Measurements from ENCODE around the gene DONSON.

The DONSON gene

DNA sequence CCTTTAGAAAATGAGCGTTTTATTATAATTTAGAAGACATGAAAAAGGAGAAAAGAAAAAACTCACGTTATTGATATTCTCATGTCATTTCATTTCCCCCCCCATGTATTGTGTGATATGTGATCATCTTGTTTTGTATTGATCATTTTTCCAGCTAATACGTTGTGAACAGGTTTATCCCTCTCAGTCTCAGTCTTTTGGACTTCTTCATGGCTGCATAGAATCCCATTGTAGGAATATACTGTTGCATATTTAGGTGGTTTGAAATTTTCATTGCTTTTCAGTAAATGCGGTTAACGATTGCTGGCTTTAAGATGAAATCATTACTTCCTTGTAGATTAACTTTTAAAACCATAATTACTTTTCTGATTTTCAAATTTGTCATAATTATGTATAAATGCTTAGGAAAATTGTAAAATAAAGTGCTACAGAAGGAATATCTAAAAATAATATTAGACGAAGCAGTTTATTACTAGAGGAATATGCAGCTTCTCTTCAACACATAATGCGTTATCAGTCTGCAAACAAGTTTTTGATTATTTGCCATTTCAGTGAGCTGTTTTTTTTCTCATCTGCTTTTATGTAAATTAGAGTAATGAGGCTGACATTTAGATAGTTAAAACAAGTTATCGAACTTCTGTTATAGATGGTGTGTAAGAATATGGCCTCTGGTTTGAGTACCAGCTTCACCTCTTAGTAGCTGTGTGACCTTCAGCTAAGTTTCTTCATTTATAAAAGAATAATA is 43.9 kb downstream of the DONSON start:
- peaks cover 10% of the 10 kb centered on the region for H3K4me1 ChIP-seq (ENCODE audit: control insufficient read depth, insufficient read depth, low read length)
- peaks cover 2% of the 10 kb centered on the region for H3K36me3 ChIP-seq (ENCODE audit: control insufficient read depth, insufficient read depth, low read length)
- peak overlapping the region; percentile 98 for H3K4me3 ChIP-seq (ENCODE audit: low read length)
- H3K27me3 ChIP-seq (ENCODE audit: control insufficient read depth, insufficient read depth, low read length): no peaks in the 10 kb centered on the region
- no peak overlapping the region for H3K27ac ChIP-seq (ENCODE audit: low read depth, low read length)
- H3K9ac ChIP-seq (ENCODE audit: low read length): no peak overlapping the region

DNA sequence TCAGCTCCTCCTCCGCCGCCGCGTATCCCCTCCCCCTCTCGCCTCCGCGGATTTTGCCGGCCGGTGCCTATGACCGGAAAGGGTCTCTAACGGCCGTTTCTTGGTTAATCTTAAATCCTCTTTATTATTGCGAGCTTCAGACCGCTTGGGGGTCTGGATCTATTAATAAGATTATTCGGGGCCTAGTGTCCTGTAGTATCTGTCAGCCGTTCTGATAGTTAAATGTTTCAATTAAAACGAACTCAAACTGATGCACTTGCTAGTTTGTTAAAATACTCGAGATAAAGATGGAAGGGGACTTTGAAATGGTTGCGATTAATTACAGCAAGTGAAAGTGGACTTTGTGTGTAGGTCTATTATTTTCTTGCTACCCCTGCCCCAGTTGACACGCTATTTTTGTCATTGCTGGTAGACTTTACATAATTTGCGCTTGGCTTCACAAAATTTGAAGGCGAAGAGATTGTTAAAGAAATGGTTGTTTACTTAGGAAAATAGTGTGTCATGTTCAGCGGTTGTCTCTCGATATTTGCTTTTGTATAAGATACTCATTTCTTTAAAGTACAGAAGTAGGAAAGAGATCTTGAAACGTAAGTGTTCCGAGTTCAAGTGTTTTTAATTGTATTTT is 44.9 kb downstream of the DONSON start:
- no peaks in the 10 kb centered on the region for H3K36me3 ChIP-seq (ENCODE audit: control insufficient read depth, insufficient read depth, low read length)
- H3K4me3 ChIP-seq (ENCODE audit: low read length): peak overlapping the region; percentile 98
- H3K27me3 ChIP-seq (ENCODE audit: control insufficient read depth, insufficient read depth, low read length): no peaks in the 10 kb centered on the region
- H3K4me1 ChIP-seq (ENCODE audit: control insufficient read depth, insufficient read depth, low read length): peaks cover 10% of the 10 kb centered on the region
- peak overlapping the region; percentile 99 for H3K27ac ChIP-seq (ENCODE audit: low read depth, low read length)
- H3K9ac ChIP-seq (ENCODE audit: low read length): peak overlapping the region; percentile 100

DNA sequence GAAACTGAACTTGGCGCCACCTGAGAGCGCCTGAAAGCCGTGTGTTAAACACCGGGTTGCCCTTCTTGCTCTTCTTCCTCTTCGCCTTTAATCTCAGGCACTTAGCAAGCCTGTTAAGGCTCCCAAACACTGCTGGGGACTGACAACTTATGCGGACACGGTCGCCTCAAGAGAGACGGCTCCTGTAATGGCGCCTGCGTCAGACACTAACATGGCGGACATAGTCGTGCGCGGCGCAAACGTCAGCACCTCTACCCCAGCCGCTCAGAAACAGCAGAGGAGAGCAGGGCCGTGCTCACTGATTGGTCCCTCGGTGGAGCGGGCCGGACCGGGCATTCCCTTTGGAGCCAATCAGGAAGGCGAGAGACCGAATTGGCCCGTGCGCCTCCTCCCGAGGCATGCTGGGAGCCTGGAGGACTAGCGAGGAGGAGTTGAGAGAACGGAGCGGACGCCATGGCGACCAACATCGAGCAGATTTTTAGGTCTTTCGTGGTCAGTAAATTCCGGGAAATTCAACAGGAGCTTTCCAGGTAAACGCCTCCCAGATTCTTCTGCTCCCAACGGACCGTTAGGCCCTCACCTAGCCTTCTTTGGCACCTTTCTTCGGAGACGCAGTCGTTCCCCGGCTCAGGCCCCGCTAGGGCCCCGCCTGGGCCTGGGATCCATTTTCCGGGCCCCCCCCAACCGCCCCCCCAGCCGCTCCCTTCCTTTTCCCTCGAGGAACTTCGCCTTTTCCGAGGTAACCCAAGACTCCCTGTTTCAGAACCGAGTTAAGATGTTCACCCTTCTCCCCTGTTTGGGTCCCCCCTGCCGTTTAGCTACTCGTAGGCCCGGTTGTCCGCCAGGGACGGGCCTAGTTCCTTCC is 45.6 kb downstream of the DONSON start, which contains the start of gene SON:
Gene SON, plus strand, starts transcription at position 399 of the 865 bp plus-strand sequence. Its CDS starts 55 bp downstream, at position 454.
- Histone ChIP-seq H3K27me3 (ENCODE audit: control insufficient read depth, insufficient read depth, low read length) (no peaks in the 10 kb centered on the region), H3K4me1 (ENCODE audit: control insufficient read depth, insufficient read depth, low read length) (peaks cover 10% of the 10 kb centered on the region), H3K9ac (ENCODE audit: low read length) (peak within 1 kb of the TSS; percentile 100), H3K27ac (ENCODE audit: low read depth, low read length) (peak within 1 kb of the TSS; percentile 99), H3K4me3 (ENCODE audit: low read length) (peak within 1 kb of the TSS; percentile 98), H3K36me3 (ENCODE audit: control insufficient read depth, insufficient read depth, low read length) (peaks cover 3% of the 10 kb centered on the region)

DNA sequence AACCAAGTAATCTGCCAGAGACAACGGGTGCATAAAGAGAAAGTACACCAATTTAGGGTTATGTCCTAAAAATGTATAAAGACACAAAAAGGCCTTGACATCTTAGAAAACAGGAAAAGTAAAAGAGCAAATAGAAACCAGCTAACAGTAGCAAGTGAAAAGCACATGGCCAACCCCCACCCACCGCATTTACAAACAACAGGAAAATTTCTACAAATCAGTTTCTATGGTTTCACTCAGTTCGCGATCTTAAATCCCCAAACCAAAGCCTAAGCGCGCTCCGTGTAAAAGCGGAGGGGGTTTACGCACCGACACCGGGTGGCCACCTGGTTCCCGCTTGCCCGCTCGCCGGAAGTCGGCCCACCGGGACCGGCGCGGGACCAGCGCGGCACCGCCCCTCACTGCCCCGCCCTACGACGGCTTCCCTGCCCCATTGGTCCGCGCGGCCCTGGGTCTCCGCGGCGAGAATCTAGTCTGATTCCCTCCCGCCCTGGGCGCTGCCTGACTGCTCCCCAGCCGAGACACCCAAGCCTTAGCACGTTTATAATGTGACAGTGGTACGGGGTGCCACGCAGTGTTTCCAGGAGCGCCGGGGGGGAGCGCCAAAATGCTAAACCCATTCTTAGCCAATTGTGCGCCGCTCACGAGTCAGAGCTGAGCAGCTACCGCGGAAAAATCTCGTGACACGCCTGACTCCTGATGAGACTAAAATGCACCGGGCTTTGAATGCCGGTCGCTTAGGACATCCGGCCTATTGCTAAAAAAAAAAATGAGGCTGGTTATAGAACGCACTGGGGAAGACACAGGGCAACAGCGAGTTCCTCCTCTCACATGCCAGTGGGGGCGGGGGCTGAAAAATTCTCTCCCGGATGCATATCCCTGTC is 46.5 kb downstream of the DONSON start, which contains the start of gene GART:
Gene GART, minus strand, starts transcription at position 362 of the 884 bp plus-strand sequence. CDS start 2,802 bp downstream, outside the sequence.
- Histone ChIP-seq H3K27ac (ENCODE audit: low read depth, low read length) (peak within 1 kb of the TSS; percentile 99), H3K9ac (ENCODE audit: low read length) (peak within 1 kb of the TSS; percentile 100), H3K27me3 (ENCODE audit: control insufficient read depth, insufficient read depth, low read length) (no peaks in the 10 kb centered on the region), H3K36me3 (ENCODE audit: control insufficient read depth, insufficient read depth, low read length) (peaks cover 9% of the 10 kb centered on the region), H3K4me3 (ENCODE audit: low read length) (peak within 1 kb of the TSS; percentile 98), H3K4me1 (ENCODE audit: control insufficient read depth, insufficient read depth, low read length) (peaks cover 10% of the 10 kb centered on the region)

DNA sequence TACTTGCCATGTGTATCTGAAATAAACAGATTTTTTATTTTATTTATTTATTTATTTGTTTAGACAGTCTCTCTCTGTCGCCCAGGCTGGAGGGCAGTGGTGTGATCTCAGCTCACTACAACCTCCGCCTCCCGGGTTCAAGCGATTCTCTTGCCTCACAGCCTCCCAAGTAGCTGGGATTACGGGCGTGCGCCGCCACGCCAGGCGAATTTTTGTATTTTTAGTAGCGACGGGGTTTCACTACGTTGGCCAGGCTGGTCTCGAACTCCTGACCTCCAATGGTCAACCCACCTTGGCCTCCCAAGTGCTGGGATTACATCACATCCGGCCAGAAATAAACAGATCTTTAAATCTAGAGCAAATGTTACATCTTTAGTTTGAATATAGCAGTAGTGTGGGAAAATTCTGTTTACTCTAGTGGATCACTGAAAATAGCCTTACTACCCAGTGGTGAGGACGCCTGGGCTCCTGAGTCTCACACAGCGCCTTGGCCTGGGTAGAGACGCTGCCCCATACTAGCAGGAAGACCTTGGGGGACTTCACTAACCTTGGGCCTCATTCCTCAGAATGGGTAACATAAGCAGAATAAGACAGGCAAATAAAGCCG is 47.3 kb downstream of the DONSON start:
- peak overlapping the region; percentile 98 for H3K27ac ChIP-seq (ENCODE audit: low read depth, low read length)
- H3K4me3 ChIP-seq (ENCODE audit: low read length): peak overlapping the region; percentile 79
- peaks cover 12% of the 10 kb centered on the region for H3K36me3 ChIP-seq (ENCODE audit: control insufficient read depth, insufficient read depth, low read length)
- peaks cover 10% of the 10 kb centered on the region for H3K4me1 ChIP-seq (ENCODE audit: control insufficient read depth, insufficient read depth, low read length)
- H3K9ac ChIP-seq (ENCODE audit: low read length): peak overlapping the region; percentile 39
- H3K27me3 ChIP-seq (ENCODE audit: control insufficient read depth, insufficient read depth, low read length): no peaks in the 10 kb centered on the region

DNA sequence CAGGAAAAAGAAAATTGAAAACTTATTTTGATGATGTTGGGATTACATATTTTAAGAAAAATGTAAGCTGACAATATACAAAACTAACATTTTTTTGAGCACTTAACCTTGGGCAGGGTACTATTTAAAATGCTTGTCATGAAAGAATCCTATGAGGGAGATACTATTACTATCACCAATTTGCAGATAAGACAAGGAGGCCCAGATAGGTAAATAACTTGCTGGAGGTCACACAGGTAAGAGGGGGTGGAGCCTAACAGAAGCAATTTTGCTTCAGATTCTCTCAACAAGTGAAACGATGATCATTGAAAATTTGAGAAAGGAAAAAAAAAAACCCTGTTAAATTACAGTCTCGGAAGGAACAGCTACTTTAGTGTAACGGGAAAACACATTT is 47.8 kb downstream of the DONSON start:
- Histone ChIP-seq H3K36me3 (ENCODE audit: control insufficient read depth, insufficient read depth, low read length) (peaks cover 12% of the 10 kb centered on the region), H3K27ac (ENCODE audit: low read depth, low read length) (no peak overlapping the region), H3K4me1 (ENCODE audit: control insufficient read depth, insufficient read depth, low read length) (peaks cover 10% of the 10 kb centered on the region), H3K9ac (ENCODE audit: low read length) (no peak overlapping the region), H3K4me3 (ENCODE audit: low read length) (no peak overlapping the region), H3K27me3 (ENCODE audit: control insufficient read depth, insufficient read depth, low read length) (no peaks in the 10 kb centered on the region)

DNA sequence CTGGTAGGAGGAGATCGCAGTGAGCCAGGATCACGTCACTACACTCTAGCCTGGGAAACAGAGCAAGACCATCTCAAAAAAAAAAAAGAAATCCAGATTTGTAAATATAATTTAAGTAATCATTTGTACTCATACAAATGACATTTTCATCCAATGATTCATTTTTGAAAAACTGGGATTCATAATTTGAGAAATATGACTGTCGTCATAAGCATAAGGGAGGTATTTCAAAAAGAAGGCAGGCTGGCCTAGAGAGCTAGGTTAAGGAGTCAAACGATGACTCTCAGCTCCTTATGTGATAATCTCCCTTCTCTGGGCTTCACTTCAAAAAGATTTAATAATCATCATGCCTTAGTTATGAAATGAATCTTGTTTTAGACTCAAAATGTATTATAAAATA is 48.9 kb downstream of the DONSON start:
- Histone ChIP-seq H3K36me3 (ENCODE audit: control insufficient read depth, insufficient read depth, low read length) (peaks cover 12% of the 10 kb centered on the region), H3K27me3 (ENCODE audit: control insufficient read depth, insufficient read depth, low read length) (no peaks in the 10 kb centered on the region), H3K9ac (ENCODE audit: low read length) (no peak overlapping the region), H3K27ac (ENCODE audit: low read depth, low read length) (no peak overlapping the region), H3K4me3 (ENCODE audit: low read length) (no peak overlapping the region), H3K4me1 (ENCODE audit: control insufficient read depth, insufficient read depth, low read length) (peaks cover 6% of the 10 kb centered on the region)

DNA sequence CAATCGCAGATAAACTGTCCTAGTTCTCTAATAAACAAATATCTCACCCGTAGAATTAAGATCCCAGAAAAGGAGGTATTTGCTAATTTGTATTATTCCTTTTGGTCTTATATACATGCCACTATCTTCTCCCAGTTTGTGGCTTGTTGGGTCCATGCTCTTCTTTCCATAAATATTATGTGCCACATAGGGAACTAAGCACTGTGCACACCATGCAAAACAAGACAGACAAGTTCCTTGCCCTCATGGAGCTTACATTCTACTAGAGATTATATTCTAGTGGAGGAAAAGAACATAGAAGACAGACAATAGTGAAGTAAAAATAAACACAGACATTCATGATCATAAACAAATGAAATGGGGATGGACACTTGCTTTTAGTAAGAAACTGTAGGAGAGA is 51.3 kb downstream of the DONSON start:
- peaks cover 3% of the 10 kb centered on the region for H3K4me1 ChIP-seq (ENCODE audit: control insufficient read depth, insufficient read depth, low read length)
- no peaks in the 10 kb centered on the region for H3K27me3 ChIP-seq (ENCODE audit: control insufficient read depth, insufficient read depth, low read length)
- no peak overlapping the region for H3K27ac ChIP-seq (ENCODE audit: low read depth, low read length)
- no peak overlapping the region for H3K9ac ChIP-seq (ENCODE audit: low read length)
- H3K36me3 ChIP-seq (ENCODE audit: control insufficient read depth, insufficient read depth, low read length): peaks cover 20% of the 10 kb centered on the region
- no peak overlapping the region for H3K4me3 ChIP-seq (ENCODE audit: low read length)

DNA sequence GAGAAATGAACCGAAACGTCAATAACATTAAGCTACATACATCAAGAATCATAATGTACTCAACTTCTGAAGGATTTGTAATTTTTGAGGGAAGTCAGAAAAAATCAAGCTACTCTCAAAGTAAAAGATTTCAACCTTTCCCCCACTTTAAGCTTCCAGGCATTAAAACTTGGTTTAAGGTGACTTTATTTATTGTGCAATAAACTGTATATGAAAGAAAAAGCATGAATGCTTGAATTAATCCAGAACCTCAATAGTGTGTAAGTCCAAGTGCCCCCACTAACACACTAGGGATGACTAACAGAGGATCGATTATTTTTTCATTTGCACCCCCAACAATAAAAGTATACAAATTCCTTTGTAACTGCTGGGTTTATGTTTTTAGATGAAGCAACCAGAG is 57.5 kb downstream of the DONSON start:
- no peak overlapping the region for H3K4me3 ChIP-seq (ENCODE audit: low read length)
- no peak overlapping the region for H3K27ac ChIP-seq (ENCODE audit: low read depth, low read length)
- H3K27me3 ChIP-seq (ENCODE audit: control insufficient read depth, insufficient read depth, low read length): no peaks in the 10 kb centered on the region
- H3K4me1 ChIP-seq (ENCODE audit: control insufficient read depth, insufficient read depth, low read length): no peaks in the 10 kb centered on the region
- H3K36me3 ChIP-seq (ENCODE audit: control insufficient read depth, insufficient read depth, low read length): peaks cover 18% of the 10 kb centered on the region
- no peak overlapping the region for H3K9ac ChIP-seq (ENCODE audit: low read length)

Measured in rectal smooth muscle tissue (tissue), 1 donor.